ENCODE results near the gene ADAMTSL4. TPM values are rescaled to one million over a fixed set of nuclear protein-coding genes. Genes with fewer than 3 reads are reported as not detected.

Gene ADAMTSL4
- total and polyA plus RNA-seq, 9 of the 15 experiments (the other 6 are each of a cell fraction or from before 2014, with no cell fraction given): 12.7 to 212 (median 35.6) TPM

DNA sequence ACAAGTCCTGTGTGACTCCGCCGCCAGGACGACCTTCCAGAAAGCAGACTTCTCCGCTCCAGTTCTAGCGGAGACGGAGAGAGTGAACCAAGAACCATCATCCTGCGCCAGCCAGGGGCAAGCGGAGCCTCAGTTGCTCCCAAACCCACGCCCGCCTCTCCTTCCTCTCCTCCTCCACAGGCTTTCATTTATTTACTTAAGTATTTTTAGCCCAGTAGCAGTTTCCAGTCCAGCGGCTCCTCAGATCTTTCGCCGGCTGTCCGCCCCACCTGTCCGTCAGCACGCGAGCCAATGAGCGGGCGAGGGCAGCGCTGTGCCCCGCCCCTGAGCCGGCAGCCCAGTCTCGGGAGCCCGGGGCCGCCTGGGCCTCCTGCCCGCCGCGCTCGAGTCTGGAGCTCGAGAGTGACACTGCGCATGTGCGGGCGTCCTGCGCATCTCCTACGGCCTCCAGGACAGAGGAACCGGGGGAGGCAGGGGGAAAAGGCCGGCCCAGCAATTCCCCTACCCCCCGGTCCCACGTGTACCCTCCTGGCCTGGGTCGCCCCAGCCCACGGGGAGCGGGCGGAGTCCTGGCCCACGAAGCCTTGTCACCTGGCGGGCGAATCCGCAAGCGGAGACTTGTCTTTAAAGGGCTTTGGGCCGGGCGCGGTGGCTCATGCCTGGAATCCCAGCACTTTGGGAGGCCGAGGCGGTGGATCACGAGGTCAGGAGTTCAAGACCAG is 33.7 kb upstream of the ADAMTSL4 start, which contains the start of gene FALEC:
FALEC (plus strand) TSS at position 425 of the 722 bp plus-strand sequence.
- H3K36me3 ChIP-seq (ENCODE audit: control insufficient read depth, insufficient read depth, low read length): peaks cover 30% of the 10 kb centered on the region; the same call in 2 of the 3 replicates
- POLR2A ChIA-PET: interaction anchor here (0.6 to 2.9 kb wide), 15 partner anchors 8 to 371 kb away, joined by 3 to 18 read pairs (median 4); partner anchors contain the start of genes MCL1 and TARS2
- H3K9ac ChIP-seq (ENCODE audit: insufficient read depth in 1 of 2, low read depth in 2 of 2, low read length in 2 of 2): peak within 1 kb of the TSS; percentile 82 to 98
- peak; percentile 89 for FAIRE-seq
- ATAC-seq: peak; percentile 97
- no peaks in the 10 kb centered on the region for H3K9me1 ChIP-seq (ENCODE audit: control insufficient read depth, insufficient read depth, low read length)
- H2AFZ ChIP-seq (ENCODE audit: low read depth, low read length): peak within 1 kb of the TSS; percentile 97
- CTCF ChIA-PET (ENCODE audit: low intra/inter-chr PET ratio): interaction anchor here (0.8 to 0.9 kb wide), 2 partner anchors 49 to 260 kb away, joined by 4 to 10 read pairs; no protein-coding TSS in a partner anchor
- H3K4me2 ChIP-seq (ENCODE audit: insufficient read depth, low read length): peak within 1 kb of the TSS; percentile 86
- no peaks in the 10 kb centered on the region for H3K9me3 ChIP-seq (replicated peaks; ENCODE audit: control insufficient read depth, insufficient read depth, low read depth, low read length)
- H3K4me3 ChIP-seq: peak within 1 kb of the TSS; percentile 43
- peak; percentile 97 to 99 (median 98) for DNase-seq (ENCODE audit: extremely low read depth in 1 of 4, low spot score in 3 of 4)
- no peaks in the 10 kb centered on the region for H3K27me3 ChIP-seq (ENCODE audit: control insufficient read depth in 2 of 2, insufficient read depth in 2 of 2, low read length in 2 of 2)
- no peaks in the 10 kb centered on the region for H4K20me1 ChIP-seq (replicated peaks; ENCODE audit: control insufficient read depth, insufficient read depth, low read length)
- in situ Hi-C loops (cut with MboI): no loop called here
- H3K79me2 ChIP-seq (ENCODE audit: control insufficient read depth, insufficient read depth, low read length): peaks cover 13% of the 10 kb centered on the region; the same call in 1 of the 3 replicates
- H3K4me1 ChIP-seq (replicated peaks in 1 of 2; ENCODE audit: control insufficient read depth in 2 of 2, insufficient read depth in 2 of 2, low read length in 2 of 2): peaks cover 28 to 42% of the 10 kb centered on the region in 2 experiments; a peak in 4 of 5 replicates
- no TSS peak for BruUV-seq (replicated peaks)
- intact Hi-C loops (cut with micrococcal nuclease): loop anchor here (1.0 to 5.0 kb wide), 3 partner anchors 28 to 53 kb away; partner anchors contain the start of gene TARS2
- WGBS (ENCODE audit: insufficient coverage, low coverage, missing lambda C conversion rate): under 1% methylated on average over 48 of the region's 54 CpGs
- peak within 1 kb of the TSS; percentile 83 for H3K27ac ChIP-seq (ENCODE audit: extremely low read depth, low read depth, low read length)
- no peak for TF ChIP-seq PURB (CRISPR knock-in tag; IDR thresholded peaks at IDR 0.05; ENCODE audit: low read depth)
- no peak for TF ChIP-seq NFXL1 (CRISPR knock-in tag; IDR thresholded peaks at IDR 0.05)
- TF ChIP-seq, protein P1, sequence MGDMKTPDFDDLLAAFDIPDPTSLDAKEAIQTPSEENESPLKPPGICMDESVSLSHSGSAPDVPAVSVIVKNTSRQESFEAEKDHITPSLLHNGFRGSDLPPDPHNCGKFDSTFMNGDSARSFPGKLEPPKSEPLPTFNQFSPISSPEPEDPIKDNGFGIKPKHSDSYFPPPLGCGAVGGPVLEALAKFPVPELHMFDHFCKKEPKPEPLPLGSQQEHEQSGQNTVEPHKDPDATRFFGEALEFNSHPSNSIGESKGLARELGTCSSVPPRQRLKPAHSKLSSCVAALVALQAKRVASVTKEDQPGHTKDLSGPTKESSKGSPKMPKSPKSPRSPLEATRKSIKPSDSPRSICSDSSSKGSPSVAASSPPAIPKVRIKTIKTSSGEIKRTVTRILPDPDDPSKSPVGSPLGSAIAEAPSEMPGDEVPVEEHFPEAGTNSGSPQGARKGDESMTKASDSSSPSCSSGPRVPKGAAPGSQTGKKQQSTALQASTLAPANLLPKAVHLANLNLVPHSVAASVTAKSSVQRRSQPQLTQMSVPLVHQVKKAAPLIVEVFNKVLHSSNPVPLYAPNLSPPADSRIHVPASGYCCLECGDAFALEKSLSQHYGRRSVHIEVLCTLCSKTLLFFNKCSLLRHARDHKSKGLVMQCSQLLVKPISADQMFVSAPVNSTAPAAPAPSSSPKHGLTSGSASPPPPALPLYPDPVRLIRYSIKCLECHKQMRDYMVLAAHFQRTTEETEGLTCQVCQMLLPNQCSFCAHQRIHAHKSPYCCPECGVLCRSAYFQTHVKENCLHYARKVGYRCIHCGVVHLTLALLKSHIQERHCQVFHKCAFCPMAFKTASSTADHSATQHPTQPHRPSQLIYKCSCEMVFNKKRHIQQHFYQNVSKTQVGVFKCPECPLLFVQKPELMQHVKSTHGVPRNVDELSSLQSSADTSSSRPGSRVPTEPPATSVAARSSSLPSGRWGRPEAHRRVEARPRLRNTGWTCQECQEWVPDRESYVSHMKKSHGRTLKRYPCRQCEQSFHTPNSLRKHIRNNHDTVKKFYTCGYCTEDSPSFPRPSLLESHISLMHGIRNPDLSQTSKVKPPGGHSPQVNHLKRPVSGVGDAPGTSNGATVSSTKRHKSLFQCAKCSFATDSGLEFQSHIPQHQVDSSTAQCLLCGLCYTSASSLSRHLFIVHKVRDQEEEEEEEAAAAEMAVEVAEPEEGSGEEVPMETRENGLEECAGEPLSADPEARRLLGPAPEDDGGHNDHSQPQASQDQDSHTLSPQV (IDR thresholded peaks at IDR 0.05): no peak
- no peak for TF ChIP-seq ZC3H4 (CRISPR knock-in tag; IDR thresholded peaks at IDR 0.05; ENCODE audit: borderline replicate concordance)
- TF ChIP-seq RB1 (IDR thresholded peaks at IDR 0.05; ENCODE audit: low read depth): peak; percentile 65
- TF ChIP-seq, protein P2, sequence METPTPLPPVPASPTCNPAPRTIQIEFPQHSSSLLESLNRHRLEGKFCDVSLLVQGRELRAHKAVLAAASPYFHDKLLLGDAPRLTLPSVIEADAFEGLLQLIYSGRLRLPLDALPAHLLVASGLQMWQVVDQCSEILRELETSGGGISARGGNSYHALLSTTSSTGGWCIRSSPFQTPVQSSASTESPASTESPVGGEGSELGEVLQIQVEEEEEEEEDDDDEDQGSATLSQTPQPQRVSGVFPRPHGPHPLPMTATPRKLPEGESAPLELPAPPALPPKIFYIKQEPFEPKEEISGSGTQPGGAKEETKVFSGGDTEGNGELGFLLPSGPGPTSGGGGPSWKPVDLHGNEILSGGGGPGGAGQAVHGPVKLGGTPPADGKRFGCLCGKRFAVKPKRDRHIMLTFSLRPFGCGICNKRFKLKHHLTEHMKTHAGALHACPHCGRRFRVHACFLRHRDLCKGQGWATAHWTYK (CRISPR knock-in tag; IDR thresholded peaks at IDR 0.05): peak; percentile 21; the same call in 1 of the 2 replicates
- TF ChIP-seq ERF (CRISPR knock-in tag; IDR thresholded peaks at IDR 0.05): 0 out of 2 replicates have a peak, but pooled peaks have one; percentile 64
- peak; percentile 41; the same call in 1 of the 2 replicates for TF ChIP-seq NBN (IDR thresholded peaks at IDR 0.05; ENCODE audit: low read depth)
- no peak for TF ChIP-seq NCOA1 (IDR thresholded peaks at IDR 0.05; ENCODE audit: low read depth)
- peak; percentile 15 for TF ChIP-seq FIP1L1 (IDR thresholded peaks at IDR 0.05; ENCODE audit: low read depth, low read length, poor library complexity, severe bottlenecking)
- TF ChIP-seq, protein P3, sequence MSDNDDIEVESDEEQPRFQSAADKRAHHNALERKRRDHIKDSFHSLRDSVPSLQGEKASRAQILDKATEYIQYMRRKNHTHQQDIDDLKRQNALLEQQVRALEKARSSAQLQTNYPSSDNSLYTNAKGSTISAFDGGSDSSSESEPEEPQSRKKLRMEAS (CRISPR knock-in tag; IDR thresholded peaks at IDR 0.05): peak; percentile 84
- TF ChIP-seq ZFX (CRISPR knock-in tag; IDR thresholded peaks at IDR 0.05): peak; percentile 90
- TF ChIP-seq KDM2B (CRISPR knock-in tag; IDR thresholded peaks at IDR 0.05): no peak
- no peak for TF ChIP-seq SETDB1 (IDR thresholded peaks at IDR 0.05; ENCODE audit: low read length)
- 0 out of 2 replicates have a peak, but pooled peaks have one; percentile 7 for TF ChIP-seq SP1 (CRISPR knock-in tag; IDR thresholded peaks at IDR 0.05)
- TF ChIP-seq GTF2F1 (IDR thresholded peaks at IDR 0.05; ENCODE audit: low read depth, low read length): 0 out of 2 replicates have a peak, but pooled peaks have one; percentile 4

Data from K562 (cell line).